Aorta (tissue), 5 donors: ENCODE measurements around the gene ZFYVE9. TPM values are rescaled to one million over a fixed set of nuclear protein-coding genes. Genes with fewer than 3 reads are reported as not detected.

Experiments
- ATAC-seq: fragments of 200-7000 bp; cut with Tn5 transposase; one replicate; pipeline ENCODE4 v1.9.1; 2022; ENCODE audit warnings: moderate library complexity; ENCODE audit not compliant: low FRiP score
- DNase-seq, 2 donors: peaks; one replicate each; pipeline ENCODE4 v3.0.0-alpha.2; 2020
- H3K27ac ChIP-seq, 2 donors: one replicate each; pipeline ENCODE4 v1.5.1; 2013; ENCODE audit warnings: low read length in 2 of 2, mild to moderate bottlenecking in 2 of 2, moderate library complexity in 2 of 2, control low read depth in 1 of 2, inconsistent platforms in 1 of 2, low read depth in 1 of 2
- H3K27me3 ChIP-seq, 2 donors: one replicate each; pipeline ENCODE4 v1.6.1; 2013; ENCODE audit warnings: control low read depth in 1 of 2, low read length in 1 of 2, mild to moderate bottlenecking in 1 of 2, moderate library complexity in 1 of 2; ENCODE audit not compliant: insufficient read depth in 2 of 2, control insufficient read depth in 1 of 2
- H3K36me3 ChIP-seq, 2 donors: one replicate each; pipeline ENCODE4 v1.6.1; 2013; ENCODE audit warnings: control low read depth in 1 of 2, low read length in 1 of 2, mild to moderate bottlenecking in 1 of 2; ENCODE audit not compliant: insufficient read depth in 2 of 2, control insufficient read depth in 1 of 2
- H3K4me1 ChIP-seq, 2 donors: one replicate each; pipeline ENCODE4 v1.6.1; 2013; ENCODE audit warnings: low read length in 2 of 2, control low read depth in 1 of 2, mild to moderate bottlenecking in 1 of 2, moderate library complexity in 1 of 2; ENCODE audit not compliant: insufficient read depth in 2 of 2, control insufficient read depth in 1 of 2
- H3K4me3 ChIP-seq, 2 donors: one replicate each; pipeline ENCODE4 v1.5.1; 2013; ENCODE audit warnings: low read length in 2 of 2, control low read depth in 1 of 2, mild to moderate bottlenecking in 1 of 2
- H3K9me3 ChIP-seq: one replicate; pipeline ENCODE4 v1.6.1; 2013; ENCODE audit warnings: mild to moderate bottlenecking, low read length; ENCODE audit not compliant: control insufficient read depth
- WGBS, 2 donors: extraction: QIAGEN DNeasy Blood & Tissue Kit; methylation state at CpG; one replicate each; pipeline ENCODE4 v1.1.7; 2013; 5-methylcytosine and 5-hydroxymethylcytosine counted together
- intact Hi-C, 2 donors: fragments of 100-400 bp; cut with DNase I; formaldehyde crosslinking; loops; one replicate each; pipeline versions ENCODE4 v1.14.2 to v1.15.0; 2022
- polyA plus RNA-seq, 2 donors: library from polyadenylated mRNA; stranded (reverse); fragments of 200-250 nt; gene quantifications; one replicate each; pipeline ENCODE4 v1.2.3, GENCODE V29; 2013
- total RNA-seq, 2 donors: library from RNA; stranded (reverse); fragmentation: NEBNext Ultra II Directional; extraction: Animal tissue kit (Norgen Biotek cat#: 25700); gene quantifications; one replicate each; pipeline ENCODE4 v1.2.1, GENCODE V29; 2021
- donor health status: healthy with polysubstance abuse.
- donor health status: Bipolar disorder and iron deficiency.
- donor health status: DM: no; HTN: no; CAD: no.
- donor health status: DM: no; HTN: no; CAD: no.
- donor health status: DM: yes; HTN: yes; CAD: no.

The ZFYVE9 gene
- total and polyA plus RNA-seq, 4 donors: 6.6 to 28.8 (median 13.9) TPM

DNA sequence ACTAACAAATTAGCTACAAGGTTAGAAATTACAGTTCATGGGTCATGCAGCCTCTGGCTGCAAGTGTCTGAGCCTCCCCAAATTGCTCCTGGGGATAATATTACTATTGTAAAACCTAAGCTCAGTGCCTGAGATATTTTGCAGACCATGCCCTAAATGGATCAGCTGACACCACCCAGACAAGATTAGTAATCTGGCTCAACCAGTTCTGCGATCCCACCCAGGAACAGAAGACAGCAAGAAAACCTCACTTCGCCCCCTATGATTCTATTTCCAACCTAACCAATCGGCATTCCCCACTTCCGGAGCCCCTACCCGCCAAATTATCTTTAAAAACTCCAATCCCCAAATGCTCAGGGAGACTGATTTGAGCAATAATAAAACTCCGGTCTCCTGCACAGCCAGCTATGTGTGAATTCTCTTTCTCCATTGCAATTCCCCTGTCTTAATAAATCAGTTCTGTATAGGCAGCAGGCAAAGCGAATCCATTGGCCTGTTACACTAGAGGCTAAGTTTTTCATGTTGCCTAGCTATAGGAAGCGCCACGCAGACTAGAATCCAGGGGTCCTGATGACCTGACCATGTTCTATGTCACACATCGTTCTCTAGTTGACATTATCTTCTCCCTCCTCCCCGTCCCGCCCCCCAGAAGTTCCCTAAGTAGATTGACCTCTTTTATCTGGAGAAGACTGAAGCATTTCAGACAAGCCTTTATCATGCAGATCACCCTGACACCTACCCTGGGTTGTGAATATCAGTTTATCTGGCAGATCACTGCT, 22.4 kb upstream of the ZFYVE9 start:
- no peak for ATAC-seq
- Histone ChIP-seq H3K27ac (no peak overlapping the region), H3K4me3 (no peak overlapping the region), H3K9me3 (no peaks in the 10 kb centered on the region), H3K36me3 (no peaks in the 10 kb centered on the region), H3K27me3 (no peaks in the 10 kb centered on the region), H3K4me1 (no peaks in the 10 kb centered on the region)
- DNase-seq: no peak
- intact Hi-C loops: no loop called here
- WGBS, 2 donors: 66% methylated on average over 12 of the region's 12 CpGs

DNA sequence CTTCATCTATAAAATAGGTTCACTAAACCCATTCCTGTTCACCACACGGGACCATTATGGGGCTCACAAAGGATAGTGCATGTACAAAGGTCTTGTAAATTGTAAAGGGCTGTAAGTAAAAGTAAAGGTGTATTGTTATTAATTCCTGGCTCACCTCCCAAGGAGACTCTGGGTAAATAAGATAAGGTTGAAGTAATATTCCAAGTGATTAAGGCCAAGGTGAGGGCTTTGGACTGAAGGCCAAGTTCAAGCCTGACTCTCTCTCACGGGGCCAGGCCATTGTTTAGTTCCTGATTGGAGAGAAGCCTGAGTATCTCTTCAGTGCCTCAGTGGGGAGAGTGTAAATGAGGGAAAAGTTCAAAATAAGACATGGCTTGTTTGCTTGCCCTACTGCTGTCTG, 19.5 kb upstream of the ZFYVE9 start:
- Histone ChIP-seq H3K4me3 (no peak overlapping the region), H3K4me1 (no peaks in the 10 kb centered on the region), H3K36me3 (no peaks in the 10 kb centered on the region), H3K9me3 (no peaks in the 10 kb centered on the region), H3K27me3 (no peaks in the 10 kb centered on the region), H3K27ac (no peak overlapping the region)
- intact Hi-C loops: no loop called here
- 72 to 78% methylated on average over 2 of the region's 2 CpGs for WGBS, 2 donors
- ATAC-seq (no peak), DNase-seq (no peak)

DNA sequence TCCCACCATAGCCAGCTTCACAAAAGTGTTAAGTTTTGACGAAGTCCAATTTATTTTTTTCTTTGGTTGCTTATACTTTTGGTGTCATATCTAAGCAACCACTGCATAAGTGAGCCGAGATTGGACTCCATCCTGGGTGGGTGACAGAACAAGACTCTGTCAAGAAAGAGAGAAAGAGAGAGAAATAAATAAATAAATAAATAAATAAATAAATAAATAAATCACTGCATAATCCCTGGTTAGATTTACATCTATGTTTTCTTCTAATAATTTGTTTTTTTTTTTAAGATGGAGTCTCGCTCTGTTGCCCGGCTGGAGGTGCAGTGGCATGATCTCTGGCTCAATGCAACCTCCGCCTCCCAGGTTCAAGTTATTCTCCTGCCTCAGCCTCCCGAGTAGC, 18.3 kb upstream of the ZFYVE9 start:
- WGBS, 2 donors: 71 to 73% methylated on average over 6 of the region's 6 CpGs
- no peak for ATAC-seq
- Histone ChIP-seq H3K27me3 (no peaks in the 10 kb centered on the region), H3K4me3 (no peak overlapping the region), H3K4me1 (no peaks in the 10 kb centered on the region), H3K27ac (no peak overlapping the region), H3K9me3 (no peaks in the 10 kb centered on the region), H3K36me3 (no peaks in the 10 kb centered on the region)
- intact Hi-C loops: no loop called here
- DNase-seq: no peak

DNA sequence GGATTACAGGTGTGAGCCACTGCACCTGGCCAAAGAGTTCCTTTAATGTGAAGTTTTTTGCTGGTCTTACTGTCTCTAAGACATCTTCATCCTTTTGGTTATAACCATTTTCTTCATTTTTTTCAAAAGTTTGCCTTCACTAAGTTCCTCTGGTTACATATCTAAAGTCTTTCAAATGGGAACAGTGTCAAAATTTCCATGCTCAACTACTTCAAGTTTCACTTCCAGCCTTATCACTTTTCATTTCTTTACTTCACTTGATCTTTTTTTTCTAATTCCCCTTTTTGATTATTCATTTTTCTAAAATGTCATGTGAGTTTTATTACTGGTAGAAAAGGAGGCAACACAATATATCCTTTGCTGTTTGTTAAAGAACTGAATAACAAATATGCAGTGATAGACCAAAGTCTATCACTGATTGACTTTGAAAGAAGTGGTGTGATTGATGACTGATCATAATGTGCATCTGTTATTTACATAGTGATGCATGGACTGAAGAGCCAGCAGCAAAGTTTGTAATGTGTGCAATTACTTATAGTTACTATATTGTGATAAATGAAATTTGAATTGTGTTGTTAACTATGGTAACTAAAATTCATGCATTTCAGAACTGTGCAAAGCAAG, 16.0 kb upstream of the ZFYVE9 start:
- H3K27ac ChIP-seq: no peak overlapping the region
- no peak overlapping the region for H3K4me3 ChIP-seq
- H3K9me3 ChIP-seq: no peaks in the 10 kb centered on the region
- no peaks in the 10 kb centered on the region for H3K36me3 ChIP-seq
- intact Hi-C loops: loop anchor here (5.0 kb wide), 1 partner anchor 171 kb away; no protein-coding TSS in a partner anchor
- no peaks in the 10 kb centered on the region for H3K27me3 ChIP-seq
- no peaks in the 10 kb centered on the region for H3K4me1 ChIP-seq
- ATAC-seq (no peak), DNase-seq (no peak)

DNA sequence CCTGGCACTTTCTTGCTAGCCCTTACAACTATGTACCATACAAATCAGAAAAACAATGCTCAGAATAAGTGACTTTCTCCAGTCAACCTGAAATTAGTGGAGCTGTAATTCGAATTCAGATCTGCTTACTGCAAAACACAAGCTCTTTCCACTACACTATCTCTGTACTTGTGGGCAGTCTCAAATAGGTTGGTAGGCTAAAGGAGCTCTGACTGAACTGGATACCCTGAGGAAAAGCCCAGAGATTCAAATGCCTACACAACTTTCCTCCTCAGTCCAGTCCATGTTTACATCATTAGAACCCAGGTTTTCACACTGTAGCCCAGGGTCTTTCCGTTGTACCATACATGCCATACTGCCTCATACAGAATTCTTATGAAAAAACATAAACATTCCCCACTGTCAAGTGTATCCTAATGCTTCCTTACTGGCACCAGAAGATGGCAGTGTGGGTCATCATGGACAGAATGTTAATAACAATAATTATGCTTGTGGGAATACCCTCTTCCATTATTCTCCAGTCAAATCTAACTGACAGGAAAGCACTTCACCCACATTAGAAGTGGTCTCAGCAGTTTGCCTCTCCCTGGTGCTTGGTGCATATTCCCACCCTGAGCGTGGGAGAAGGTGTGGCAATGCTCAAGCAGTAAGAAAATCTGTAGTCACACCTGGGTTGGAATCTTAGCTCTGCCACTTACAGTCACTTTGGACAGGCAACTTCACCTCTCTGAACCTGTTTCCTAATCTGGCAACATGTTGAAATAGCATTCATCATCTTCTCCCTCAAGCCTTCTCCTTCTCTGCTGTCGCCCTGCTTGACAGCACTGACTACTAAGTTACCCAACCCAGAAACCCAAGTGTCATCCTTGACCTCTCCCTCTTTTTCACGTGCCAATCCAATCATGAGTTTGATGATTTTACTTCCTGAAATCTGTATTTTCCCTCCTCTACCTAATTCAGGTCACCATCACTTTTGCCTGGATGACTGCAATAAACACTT, 14.4 kb upstream of the ZFYVE9 start:
- DNase-seq: no peak
- no peak overlapping the region for H3K27ac ChIP-seq
- no peaks in the 10 kb centered on the region for H3K27me3 ChIP-seq
- ATAC-seq: no peak
- intact Hi-C loops: loop anchor here (5.0 kb wide), 1 partner anchor 170 kb away; no protein-coding TSS in a partner anchor
- no peak overlapping the region for H3K4me3 ChIP-seq
- 34% methylated on average over 5 of the region's 5 CpGs for WGBS, 2 donors
- no peaks in the 10 kb centered on the region for H3K4me1 ChIP-seq
- no peaks in the 10 kb centered on the region for H3K36me3 ChIP-seq
- no peaks in the 10 kb centered on the region for H3K9me3 ChIP-seq

DNA sequence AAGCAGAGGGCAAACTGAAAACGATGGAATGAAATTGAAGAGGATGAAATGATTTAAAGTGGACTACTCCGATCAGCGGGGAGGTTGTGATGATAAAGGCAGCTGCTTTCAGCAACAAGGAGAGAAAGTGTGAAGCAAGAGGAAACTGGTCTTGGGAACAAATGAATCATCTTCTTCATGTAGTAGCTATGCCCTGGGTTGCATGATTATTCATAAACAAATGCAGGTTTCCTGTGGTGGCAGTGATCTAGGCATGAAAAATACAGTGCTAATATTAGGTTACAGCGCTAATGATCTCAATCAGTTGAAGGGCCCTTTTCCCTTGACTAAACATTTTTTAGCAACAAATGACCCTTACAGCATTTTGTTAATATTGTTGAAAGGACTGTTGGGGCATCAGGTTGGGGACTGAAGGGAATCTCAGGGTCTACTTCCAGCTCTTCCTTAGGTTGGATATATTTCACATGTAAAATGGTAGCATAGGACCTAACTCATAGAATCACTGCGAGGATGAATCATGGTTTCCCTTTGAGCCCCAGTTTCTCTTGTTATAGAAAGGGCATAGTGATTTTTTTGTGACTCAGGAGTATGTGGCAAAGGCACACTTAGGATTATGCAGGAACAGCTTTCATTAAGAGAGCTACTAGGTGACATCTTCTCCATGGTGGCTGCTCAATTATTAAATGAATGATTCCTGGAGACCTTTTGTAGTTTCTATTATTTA, 1.9 kb upstream of the ZFYVE9 start:
- intact Hi-C loops: loop anchor here (10.0 kb wide), 2 partner anchors 125 to 265 kb away; partner anchors contain the start of genes ORC1 (in 1 of the 2) and PRPF38A (in 1 of the 2)
- no peaks in the 10 kb centered on the region for H3K36me3 ChIP-seq
- H3K27me3 ChIP-seq: no peaks in the 10 kb centered on the region
- no peak for ATAC-seq
- no peak overlapping the region for H3K4me3 ChIP-seq
- WGBS, 2 donors: 87 to 89% methylated on average over 5 of the region's 5 CpGs
- H3K9me3 ChIP-seq: no peaks in the 10 kb centered on the region
- H3K27ac ChIP-seq: no peak overlapping the region
- peaks cover 0 to 3% of the 10 kb centered on the region in 2 donors for H3K4me1 ChIP-seq
- DNase-seq: no peak

DNA sequence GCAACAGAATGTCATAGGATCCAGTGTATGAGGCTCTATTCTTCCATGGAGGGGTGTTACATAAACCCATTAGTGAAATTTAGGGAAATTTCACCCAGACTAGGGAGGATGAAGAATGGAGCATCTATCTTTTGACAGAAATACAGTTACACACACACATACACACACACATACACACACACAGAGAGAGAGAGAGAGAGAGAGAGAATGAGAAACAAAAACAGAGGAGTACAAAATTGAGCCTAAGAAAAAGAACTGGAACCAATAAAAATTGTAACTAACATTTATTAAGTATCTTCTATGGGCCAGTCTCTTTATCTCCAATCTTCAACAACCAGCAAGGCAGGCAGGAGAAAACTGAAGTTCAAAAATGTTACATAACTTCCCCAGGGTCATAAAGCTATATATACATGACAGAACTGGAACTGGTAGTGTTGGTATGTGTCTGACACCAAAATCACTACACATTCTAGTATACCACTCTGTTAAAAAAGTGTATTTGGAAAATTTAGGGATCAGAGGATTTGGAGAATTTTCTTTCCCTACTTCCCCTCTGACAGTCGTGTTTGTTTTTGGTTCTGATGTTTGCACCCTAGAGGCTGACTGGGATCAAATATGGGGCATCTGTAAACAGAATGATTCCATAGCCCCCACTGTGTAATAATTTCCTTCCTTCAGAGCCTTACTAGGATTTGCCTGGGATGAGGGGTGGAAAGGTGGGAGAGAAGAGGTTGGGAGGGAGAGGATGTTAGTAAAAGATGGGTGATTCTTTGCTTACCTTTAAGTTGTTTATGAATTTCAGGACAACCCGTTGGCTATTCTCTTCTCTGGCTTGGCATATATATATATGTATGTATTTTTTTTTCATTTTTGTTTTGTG, 1.0 kb upstream of the ZFYVE9 start:
- DNase-seq (no peak), ATAC-seq (no peak)
- intact Hi-C loops: loop anchor here (10.0 kb wide), 2 partner anchors 124 to 264 kb away; partner anchors contain the start of genes ORC1 (in 1 of the 2) and PRPF38A (in 1 of the 2)
- no peaks in the 10 kb centered on the region for H3K9me3 ChIP-seq
- H3K27ac ChIP-seq: peak overlapping the region; percentile 64 to 80
- 14 to 27% methylated on average over 2 of the region's 2 CpGs for WGBS, 2 donors
- no peaks in the 10 kb centered on the region for H3K27me3 ChIP-seq
- H3K4me3 ChIP-seq: peak overlapping the region; percentile 76 to 95
- no peaks in the 10 kb centered on the region for H3K36me3 ChIP-seq
- H3K4me1 ChIP-seq: peaks cover 2 to 3% of the 10 kb centered on the region in 2 donors
